Upper lobe of left lung (tissue), 6 donors: ENCODE results near the gene ELP5. TPM values are rescaled to one million over a fixed set of nuclear protein-coding genes. Genes with fewer than 3 reads are reported as not detected.
A peak's percentile ranks its signal among the peaks of the same experiment; 100 is the strongest.

Experiments used
- ATAC-seq, 2 donors: fragments of 200-7000 bp; cut with Tn5 transposase; one replicate each; pipeline ENCODE4 v1.9.1; 2022; ENCODE audit warnings: mild to moderate bottlenecking in 2 of 2, moderate library complexity in 2 of 2; ENCODE audit not compliant: low FRiP score in 2 of 2
- DNase-seq, 2 donors: peaks; one replicate each; pipeline ENCODE4 v3.0.0-alpha.2; 2019 to 2020
- H3K27ac ChIP-seq, 4 donors: fragments of 200-600 bp; sonication (generic); one replicate each; pipeline ENCODE4 v1.5.1; 2016 to 2019
- H3K27me3 ChIP-seq, 4 donors: fragments of 200-600 bp; sonication (generic); one replicate each; pipeline ENCODE4 v1.5.1; 2017 to 2019
- H3K36me3 ChIP-seq, 4 donors: fragments of 200-600 bp; sonication (generic); one replicate each; pipeline ENCODE4 v1.5.1; 2016 to 2019
- H3K4me1 ChIP-seq, 4 donors: fragments of 200-600 bp; sonication (generic); one replicate each; pipeline ENCODE4 v1.5.1; 2018 to 2019
- H3K4me3 ChIP-seq, 4 donors: fragments of 200-600 bp; sonication (generic); one replicate each; pipeline ENCODE4 v1.5.1; 2017 to 2019; ENCODE audit warnings: mild to moderate bottlenecking in 2 of 4, moderate library complexity in 1 of 4
- H3K9me3 ChIP-seq, 4 donors: fragments of 200-600 bp; sonication (generic); one replicate each; pipeline ENCODE4 v1.5.1; 2018 to 2019
- CTCF ChIP-seq, 6 experiments: fragments of 450-650 bp in 4 of 6; fragments of 200-600 bp in 2 of 6; sonication (generic) in 2 of 6; IDR thresholded peaks; one replicate each; pipeline ENCODE4 v1.5.1; 2016 to 2019; ENCODE audit warnings: antibody characterized with exemption in 6 of 6
- EP300 ChIP-seq, 4 donors: sonication (generic); formaldehyde crosslinking; IDR thresholded peaks; one replicate each; pipeline ENCODE4 v1.5.1; 2017; ENCODE audit warnings: antibody characterized with exemption in 4 of 4, control low read depth in 2 of 4
- POLR2A ChIP-seq, 4 donors: fragments of 450-650 bp; IDR thresholded peaks; one replicate each; pipeline ENCODE4 v1.5.1; 2016 to 2017; ENCODE audit warnings: antibody characterized with exemption in 4 of 4, mild to moderate bottlenecking in 2 of 4
- POLR2AphosphoS5 ChIP-seq, 2 donors: sonication (generic); formaldehyde crosslinking; IDR thresholded peaks; one replicate each; pipeline ENCODE4 v1.5.1; 2017; ENCODE audit warnings: antibody characterized with exemption in 2 of 2
- WGBS, 2 donors: methylation state at CpG; one replicate each; pipeline ENCODE4 v1.1.5; 2017 to 2018; 5-methylcytosine and 5-hydroxymethylcytosine counted together
- total RNA-seq, 6 donors: library from RNA; depleted of rRNA in 4 of 6; stranded (reverse); fragments of >200 nt in 4 of 6; gene quantifications; one replicate each; pipeline versions ENCODE4 v1.1.0 to v1.2.1, GENCODE V29; 2016 to 2021
- donor health status: DM: no; HTN: no; CAD: no; lungs with moderate emphysema.
- donor health status: DM: no; HTN: yes; CAD: no; lungs with severe emphysema.

Gene ELP5
- total RNA-seq, 6 donors from 2014 or later, result 5.2 to 36.3 (median 21.0) TPM

- no peak overlapping the region for H3K4me3 ChIP-seq
- peaks cover 0 to 19% (median 6%) of the 10 kb centered on the region in 4 donors for H3K27me3 ChIP-seq
- peak overlapping the region in 2 of 4 donors; percentile 83 to 89 for H3K27ac ChIP-seq
- H3K9me3 ChIP-seq, result no peaks in the 10 kb centered on the region
- H3K36me3 ChIP-seq, result peaks cover 11 to 59% (median 40%) of the 10 kb centered on the region in 4 donors
- DNase-seq (peak in 1 of 2 donors; percentile 92), ATAC-seq (peak; percentile 19 to 43)
- TF ChIP-seq POLR2AphosphoS5 (IDR thresholded peaks at IDR 0.05), result peak; percentile 23 to 29
- TF ChIP-seq POLR2A (IDR thresholded peaks at IDR 0.05), result no peak
- TF ChIP-seq EP300 (IDR thresholded peaks at IDR 0.05), result no peak
- no peak for TF ChIP-seq CTCF (IDR thresholded peaks at IDR 0.05)
- peaks cover 24 to 56% (median 40%) of the 10 kb centered on the region in 4 donors for H3K4me1 ChIP-seq
- 64 to 72% methylated on average over 7 of the region's 7 CpGs for WGBS, 2 donors
These were observed 6.9 kb downstream of the ELP5 start for GRCh38 chr17:7258731-7259554.

- ATAC-seq, result no peak
- TF ChIP-seq EP300 (IDR thresholded peaks at IDR 0.05), result no peak
- DNase-seq, result no peak
- Histone ChIP-seq H3K4me3 (peak overlapping the region in 1 of 4 donors; percentile 56), H3K4me1 (peaks cover 24 to 61% (median 40%) of the 10 kb centered on the region in 4 donors), H3K36me3 (peaks cover 6 to 54% (median 37%) of the 10 kb centered on the region in 4 donors), H3K27ac (peak overlapping the region in 2 of 4 donors; percentile 83 to 89), H3K9me3 (no peaks in the 10 kb centered on the region), H3K27me3 (peaks cover 0 to 19% (median 6%) of the 10 kb centered on the region in 4 donors)
- 91 to 97% methylated on average over 6 of the region's 6 CpGs for WGBS, 2 donors
These were observed 7.5 kb downstream of the ELP5 start for GRCh38 chr17:7259555-7259889.

GRCh38 chr17:7260151-7260550, 8.1 kb downstream of the ELP5 start:
- peak overlapping the region; percentile 82 to 89 (median 86) for H3K27ac ChIP-seq
- TF ChIP-seq POLR2AphosphoS5 (IDR thresholded peaks at IDR 0.05) (no peak), POLR2A (IDR thresholded peaks at IDR 0.05) (no peak), CTCF (IDR thresholded peaks at IDR 0.05) (no peak), EP300 (IDR thresholded peaks at IDR 0.05) (no peak)
- H3K9me3 ChIP-seq, result no peaks in the 10 kb centered on the region
- H3K27me3 ChIP-seq, result peaks cover 0 to 19% (median 6%) of the 10 kb centered on the region in 4 donors
- DNase-seq (no peak), ATAC-seq (no peak)
- H3K4me3 ChIP-seq, result peak overlapping the region in 3 of 4 donors; percentile 55 to 73 (median 56)
- H3K36me3 ChIP-seq, result peaks cover 6 to 47% (median 31%) of the 10 kb centered on the region in 4 donors
- peaks cover 24 to 62% (median 40%) of the 10 kb centered on the region in 4 donors for H3K4me1 ChIP-seq
- 80 to 81% methylated on average over 4 of the region's 4 CpGs for WGBS, 2 donors

- ATAC-seq, result peak; percentile 76 to 78
- 13 to 38% methylated on average over 8 to 32 of the region's 54 CpGs for WGBS, 2 donors
- DNase-seq, result peak; percentile 90 to 93
- Histone ChIP-seq H3K27me3 (peaks cover 0 to 19% (median 6%) of the 10 kb centered on the region in 4 donors), H3K27ac (peak overlapping the region; percentile 82 to 89 (median 86)), H3K9me3 (no peaks in the 10 kb centered on the region), H3K4me3 (peak overlapping the region; percentile 16 to 73 (median 56)), H3K36me3 (peaks cover 6 to 41% (median 26%) of the 10 kb centered on the region in 4 donors), H3K4me1 (peaks cover 24 to 62% (median 40%) of the 10 kb centered on the region in 4 donors)
- TF ChIP-seq POLR2AphosphoS5 (IDR thresholded peaks at IDR 0.05) (peak; percentile 45 to 57), POLR2A (IDR thresholded peaks at IDR 0.05) (peak in 1 of 4 donors; percentile 63), CTCF (IDR thresholded peaks at IDR 0.05) (no peak), EP300 (IDR thresholded peaks at IDR 0.05) (no peak)
These were observed 8.8 kb downstream of the ELP5 start for GRCh38 chr17:7260651-7261378.
